Gastroesophageal sphincter (tissue), 4 donors: ENCODE measurements around the gene CREBBP. TPM values are rescaled to one million over a fixed set of nuclear protein-coding genes. Genes with fewer than 3 reads are reported as not detected.

Experiments used
- ATAC-seq: fragments of 150-250 bp; one replicate; pipeline ENCODE4 v1.9.1; 2016; ENCODE audit warnings: mild to moderate bottlenecking, moderate library complexity
- H3K27ac ChIP-seq, 4 donors: fragments of 200-600 bp; sonication (generic) in 3 of 4; 1 replicate in 3 of 4; 2 replicates in 1 of 4; pipeline ENCODE4 v1.5.1; 2016 to 2019
- H3K27me3 ChIP-seq: fragments of 200-600 bp; sonication (generic); one replicate; pipeline ENCODE4 v1.5.1; 2019
- H3K36me3 ChIP-seq, 2 donors: fragments of 200-600 bp; sonication (generic); one replicate each; pipeline ENCODE4 v1.5.1; 2019; ENCODE audit warnings: control low read depth in 1 of 2
- H3K4me1 ChIP-seq, 3 donors: fragments of 200-600 bp; sonication (generic); 1 replicate in 2 of 3; 2 replicates in 1 of 3; pipeline ENCODE4 v1.5.1; 2016 to 2019; ENCODE audit warnings: control low read depth in 2 of 3
- H3K4me3 ChIP-seq, 2 donors: fragments of 200-600 bp; sonication (generic); one replicate each; pipeline ENCODE4 v1.5.1; 2019; ENCODE audit warnings: mild to moderate bottlenecking in 1 of 2, moderate library complexity in 1 of 2
- H3K9me3 ChIP-seq, 3 donors: fragments of 200-600 bp; sonication (generic); one replicate each; pipeline ENCODE4 v1.5.1; 2017 to 2019; ENCODE audit warnings: control low read depth in 2 of 3
- CTCF ChIP-seq, 4 experiments: fragments of 200-600 bp in 2 of 4; fragments of 450-650 bp in 2 of 4; sonication (generic) in 1 of 4; IDR thresholded peaks; one replicate each; pipeline ENCODE4 v1.5.1; 2017 to 2019; ENCODE audit warnings: antibody characterized with exemption in 4 of 4, mild to moderate bottlenecking in 2 of 4, moderate library complexity in 2 of 4
- EP300 ChIP-seq: sonication (generic); formaldehyde crosslinking; IDR thresholded peaks from one replicate; pipeline ENCODE4 v1.6.1; 2017; ENCODE audit warnings: antibody characterized with exemption, mild to moderate bottlenecking
- POLR2A ChIP-seq, 2 donors: fragments of 450-650 bp; IDR thresholded peaks; one replicate each; pipeline ENCODE4 v1.6.1; 2017; ENCODE audit warnings: antibody characterized with exemption in 2 of 2, mild to moderate bottlenecking in 2 of 2, moderate library complexity in 1 of 2
- POLR2AphosphoS5 ChIP-seq: sonication (generic); formaldehyde crosslinking; IDR thresholded peaks from one replicate; pipeline ENCODE4 v1.6.1; 2017; ENCODE audit warnings: antibody characterized with exemption
- WGBS, 2 donors: methylation state at CpG; one replicate each; pipeline ENCODE4 v1.1.5; 2018; ENCODE audit warnings: low coverage in 1 of 2; 5-methylcytosine and 5-hydroxymethylcytosine counted together
- total RNA-seq, 4 donors: library from RNA; depleted of rRNA; stranded (reverse); fragments of >200 nt; gene quantifications; one replicate each; pipeline ENCODE4 v1.1.0, GENCODE V29; 2016

Gene CREBBP
- total RNA-seq, 4 donors from 2014 or later, result 45.9 to 115 (median 61.7) TPM

DNA sequence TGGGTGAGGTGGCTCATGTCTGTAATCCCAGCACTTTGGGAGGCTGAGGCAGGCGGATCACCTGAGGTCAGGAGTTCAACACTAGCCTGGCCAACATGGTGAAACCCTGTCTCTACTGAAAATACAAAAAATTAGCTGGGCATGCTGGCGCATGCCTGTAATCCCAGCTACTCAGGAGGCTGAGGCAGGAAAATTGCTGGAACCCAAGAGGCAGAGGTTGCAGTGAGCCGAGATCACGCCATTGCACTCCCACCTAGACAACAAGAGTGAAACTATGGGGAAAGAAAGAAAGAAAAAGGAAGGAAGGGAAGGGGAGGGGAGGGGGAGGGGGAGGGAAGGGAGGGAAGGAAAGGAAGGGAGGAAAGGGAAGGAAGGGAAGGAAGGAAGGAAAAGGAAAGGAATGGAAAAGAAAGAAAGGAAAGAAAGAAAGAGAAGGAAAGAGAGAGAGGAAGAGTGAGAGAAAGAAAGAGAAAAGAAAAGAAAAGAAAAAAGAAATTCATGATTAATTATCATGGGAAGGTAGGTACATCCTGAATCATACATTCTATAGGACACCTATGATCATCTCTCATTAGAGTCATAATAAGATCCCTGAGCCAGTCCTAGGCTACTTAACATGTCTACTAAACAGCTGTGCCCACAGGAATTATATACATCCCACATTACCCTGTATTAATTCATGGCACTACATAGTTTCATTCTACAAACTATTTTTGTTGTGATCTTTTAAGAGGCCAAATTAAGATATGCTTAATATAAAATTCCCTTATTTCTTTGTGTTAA, 40.9 kb downstream of the CREBBP start:
- no peaks in the 10 kb centered on the region for H3K27me3 ChIP-seq
- H3K9me3 ChIP-seq, result no peaks in the 10 kb centered on the region
- 80 to 84% methylated on average over 1 to 4 of the region's 4 CpGs for WGBS, 2 donors

GRCh38 chr16:3838600-3839401, 41.7 kb downstream of the CREBBP start:
- Histone ChIP-seq H3K4me3 (no peak overlapping the region), H3K27ac (no peak overlapping the region), H3K36me3 (no peaks in the 10 kb centered on the region), H3K9me3 (no peaks in the 10 kb centered on the region), H3K27me3 (no peaks in the 10 kb centered on the region), H3K4me1 (peaks cover 7 to 78% (median 25%) of the 10 kb centered on the region in 3 donors)
- WGBS, 2 donors, result 83 to 85% methylated on average over 9 of the region's 9 CpGs
- TF ChIP-seq POLR2A (IDR thresholded peaks at IDR 0.05) (no peak), POLR2AphosphoS5 (no peak), EP300 (no peak), CTCF (IDR thresholded peaks at IDR 0.05) (no peak)
- ATAC-seq, result no peak

More for the DNA sequence above, 40.9 kb downstream of the CREBBP start:
- ATAC-seq, result no peak
- Histone ChIP-seq H3K36me3 (no peaks in the 10 kb centered on the region), H3K4me1 (peaks cover 7 to 82% (median 25%) of the 10 kb centered on the region in 3 donors), H3K27ac (no peak overlapping the region), H3K4me3 (no peak overlapping the region)
- TF ChIP-seq POLR2AphosphoS5 (no peak), CTCF (IDR thresholded peaks at IDR 0.05) (no peak)

DNA sequence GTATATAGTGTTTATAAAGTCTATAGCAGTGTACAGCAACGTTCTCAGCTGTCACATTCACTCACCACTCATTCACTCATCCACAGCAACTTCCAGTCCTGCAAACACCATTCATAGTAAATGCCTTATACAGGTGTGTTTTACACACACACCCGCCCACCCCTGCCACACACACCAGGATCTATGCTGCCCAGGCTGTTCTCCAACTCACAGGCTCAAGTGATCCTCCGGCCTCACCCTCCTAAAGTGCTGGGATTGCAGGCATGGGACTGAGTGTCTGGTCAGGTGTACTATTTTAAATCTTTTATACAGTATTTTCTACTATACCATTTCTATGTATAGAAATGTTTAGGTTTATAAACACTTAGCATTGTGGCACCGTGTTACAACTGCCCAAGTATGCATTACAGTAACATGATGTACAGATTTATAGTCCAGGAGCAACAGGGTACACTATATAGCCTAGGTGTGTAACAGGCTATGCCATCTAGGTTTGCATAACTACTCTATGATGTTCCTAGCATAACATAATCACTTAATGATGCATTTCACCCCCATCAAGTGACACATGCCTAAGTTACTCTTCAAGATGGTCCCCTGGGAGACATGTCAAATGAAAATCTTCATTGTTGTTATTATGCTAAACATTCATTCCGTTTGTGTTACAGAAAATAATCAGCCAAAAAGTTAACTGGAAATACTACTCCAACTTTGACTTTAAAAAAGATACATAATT, 42.5 kb downstream of the CREBBP start:
- Histone ChIP-seq H3K4me1 (peaks cover 7 to 71% (median 25%) of the 10 kb centered on the region in 3 donors), H3K4me3 (no peak overlapping the region), H3K9me3 (peaks cover 0 to 3% (median 0%) of the 10 kb centered on the region in 3 donors), H3K27me3 (no peaks in the 10 kb centered on the region), H3K27ac (no peak overlapping the region), H3K36me3 (no peaks in the 10 kb centered on the region)
- 43 to 65% methylated on average over 5 of the region's 5 CpGs for WGBS, 2 donors
- TF ChIP-seq CTCF (IDR thresholded peaks at IDR 0.05) (no peak), POLR2AphosphoS5 (no peak), EP300 (no peak), POLR2A (IDR thresholded peaks at IDR 0.05) (no peak)
- ATAC-seq, result no peak

DNA sequence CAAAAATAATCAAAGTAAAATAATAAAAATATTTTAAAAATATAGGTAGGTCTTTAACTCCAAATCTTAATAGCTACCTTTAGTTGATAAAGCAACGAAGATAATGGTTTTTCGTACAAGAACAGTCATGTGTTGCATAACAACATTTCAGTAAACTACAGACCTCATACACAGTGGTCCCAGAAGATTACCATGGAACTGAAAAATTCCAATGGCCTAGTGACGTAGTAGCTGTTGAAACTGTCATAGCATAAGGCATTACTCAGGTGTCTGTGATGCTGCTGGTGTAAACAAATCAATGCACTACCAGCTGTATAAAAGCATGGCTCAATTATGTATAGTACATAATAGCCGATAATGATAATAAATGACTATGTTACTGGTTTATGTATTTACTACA, 43.9 kb downstream of the CREBBP start:
- ATAC-seq, result peak; percentile 70
- H3K36me3 ChIP-seq, result no peaks in the 10 kb centered on the region
- 73 to 92% methylated on average over 4 of the region's 4 CpGs for WGBS, 2 donors
- peaks cover 0 to 12% (median 0%) of the 10 kb centered on the region in 3 donors for H3K9me3 ChIP-seq
- TF ChIP-seq POLR2A (IDR thresholded peaks at IDR 0.05) (no peak), CTCF (IDR thresholded peaks at IDR 0.05) (no peak), POLR2AphosphoS5 (no peak)
- no peak overlapping the region for H3K27ac ChIP-seq
- H3K4me3 ChIP-seq, result no peak overlapping the region
- H3K27me3 ChIP-seq, result no peaks in the 10 kb centered on the region
- H3K4me1 ChIP-seq, result peaks cover 0 to 58% (median 18%) of the 10 kb centered on the region in 3 donors
